ENCODE data around the gene PSD4.

PSD4 gene

GRCh38 chr2:113167962-113168340 lies 5.8 kb upstream of the PSD4 start:
- Histone ChIP-seq H4K20me1 (ENCODE audit: insufficient read depth, low read length, poor library complexity, severe bottlenecking) (no peaks in the 10 kb centered on the region), H3K4me2 (ENCODE audit: low read depth, low read length, poor library complexity, severe bottlenecking) (no peak overlapping the region), H3K9me2 (replicated peaks; ENCODE audit: low read depth, low read length) (no peaks in the 10 kb centered on the region), H3K79me2 (ENCODE audit: insufficient read depth, low read length) (no peaks in the 10 kb centered on the region), H2AFZ (ENCODE audit: low read length) (0 out of 2 replicates have a peak overlapping the region, but pooled peaks have one; percentile 9), H3K27me3 (ENCODE audit: insufficient read depth, low read length, poor library complexity, severe bottlenecking) (no peaks in the 10 kb centered on the region), H3K9me3 (ENCODE audit: insufficient read depth, low read depth, low read length) (no peaks in the 10 kb centered on the region), H3K36me3 (ENCODE audit: insufficient read depth, low read length) (no peaks in the 10 kb centered on the region), H3K4me1 (ENCODE audit: insufficient read depth, low read length, poor library complexity, severe bottlenecking) (peaks cover 25% of the 10 kb centered on the region), H3K4me3 (ENCODE audit: low read length, poor library complexity, severe bottlenecking) (no peak overlapping the region), H3F3A (ENCODE audit: low read depth) (no peaks in the 10 kb centered on the region), H3K9ac (ENCODE audit: low read depth, low read length, poor library complexity, severe bottlenecking) (no peak overlapping the region)
- no peak for TF ChIP-seq EZH2phosphoT487 (IDR thresholded peaks at IDR 0.05; ENCODE audit: borderline replicate concordance)

- H3K9ac ChIP-seq (ENCODE audit: low read depth, low read length, poor library complexity, severe bottlenecking), result no peak overlapping the region
- H3K36me3 ChIP-seq (ENCODE audit: insufficient read depth, low read length), result no peaks in the 10 kb centered on the region
- TF ChIP-seq CTCF (conservative IDR thresholded peaks at IDR 0.05; ENCODE audit: low read length) (no peak), EZH2phosphoT487 (IDR thresholded peaks at IDR 0.05; ENCODE audit: borderline replicate concordance) (no peak)
- H3K9me3 ChIP-seq (ENCODE audit: insufficient read depth, low read depth, low read length), result no peaks in the 10 kb centered on the region
- 0 out of 2 replicates have a peak overlapping the region, but pooled peaks have one; percentile 9 for H2AFZ ChIP-seq (ENCODE audit: low read length)
- H3K79me2 ChIP-seq (ENCODE audit: insufficient read depth, low read length), result peaks cover 2% of the 10 kb centered on the region
- no peak overlapping the region for H3K4me2 ChIP-seq (ENCODE audit: low read depth, low read length, poor library complexity, severe bottlenecking)
- no peaks in the 10 kb centered on the region for H3F3A ChIP-seq (ENCODE audit: low read depth)
- no peaks in the 10 kb centered on the region for H4K20me1 ChIP-seq (ENCODE audit: insufficient read depth, low read length, poor library complexity, severe bottlenecking)
- H3K27me3 ChIP-seq (ENCODE audit: insufficient read depth, low read length, poor library complexity, severe bottlenecking), result no peaks in the 10 kb centered on the region
- H3K9me2 ChIP-seq (replicated peaks; ENCODE audit: low read depth, low read length), result no peaks in the 10 kb centered on the region
- H3K4me3 ChIP-seq (ENCODE audit: low read length, poor library complexity, severe bottlenecking), result no peak overlapping the region
- peaks cover 30% of the 10 kb centered on the region for H3K4me1 ChIP-seq (ENCODE audit: insufficient read depth, low read length, poor library complexity, severe bottlenecking)
Observed at GRCh38 chr2:113169002-113169530, 4.7 kb upstream of the PSD4 start.

GRCh38 chr2:113169586-113169985 lies 4.2 kb upstream of the PSD4 start:
- H2AFZ ChIP-seq (ENCODE audit: low read length), result no peak overlapping the region
- no peaks in the 10 kb centered on the region for H3K9me3 ChIP-seq (ENCODE audit: insufficient read depth, low read depth, low read length)
- peaks cover 31% of the 10 kb centered on the region for H3K4me1 ChIP-seq (ENCODE audit: insufficient read depth, low read length, poor library complexity, severe bottlenecking)
- H3K27me3 ChIP-seq (ENCODE audit: insufficient read depth, low read length, poor library complexity, severe bottlenecking), result no peaks in the 10 kb centered on the region
- H4K20me1 ChIP-seq (ENCODE audit: insufficient read depth, low read length, poor library complexity, severe bottlenecking), result peaks cover under 1% of the 10 kb centered on the region
- H3F3A ChIP-seq (ENCODE audit: low read depth), result no peaks in the 10 kb centered on the region
- no peak overlapping the region for H3K4me3 ChIP-seq (ENCODE audit: low read length, poor library complexity, severe bottlenecking)
- H3K9ac ChIP-seq (ENCODE audit: low read depth, low read length, poor library complexity, severe bottlenecking), result no peak overlapping the region
- H3K79me2 ChIP-seq (ENCODE audit: insufficient read depth, low read length), result peaks cover 7% of the 10 kb centered on the region
- H3K4me2 ChIP-seq (ENCODE audit: low read depth, low read length, poor library complexity, severe bottlenecking), result no peak overlapping the region
- H3K9me2 ChIP-seq (replicated peaks; ENCODE audit: low read depth, low read length), result no peaks in the 10 kb centered on the region
- no peaks in the 10 kb centered on the region for H3K36me3 ChIP-seq (ENCODE audit: insufficient read depth, low read length)
- no peak for TF ChIP-seq EZH2phosphoT487 (IDR thresholded peaks at IDR 0.05; ENCODE audit: borderline replicate concordance)
- TF ChIP-seq CTCF (conservative IDR thresholded peaks at IDR 0.05; ENCODE audit: low read length), result no peak

Data from Loucy (cell line).